Prostate gland (tissue), 1 donor: ENCODE data around the gene PEAK1.
"Not testable (repeated sequence)": the region's sequence is repeated elsewhere in the genome, so short reads cannot be mapped to it uniquely, and the experiment has no call there.

ENCODE experiments used
- POLR2A ChIP-seq: fragments of 450-650 bp; IDR thresholded peaks from one replicate; pipeline ENCODE4 v1.6.1; 2016; ENCODE audit warnings: antibody characterized with exemption, mild to moderate bottlenecking
- POLR2AphosphoS5 ChIP-seq: sonication (generic); formaldehyde crosslinking; IDR thresholded peaks from one replicate; pipeline ENCODE4 v1.6.1; 2017; ENCODE audit warnings: antibody characterized with exemption

- not testable (repeated sequence) for TF ChIP-seq POLR2A, POLR2AphosphoS5
These were observed 9.8 kb downstream of the PEAK1 start for GRCh38 chr15:77410157-77410500.
